Measurements from ENCODE around the gene ZG16.
"Not testable (repeated sequence)": the region's sequence is repeated elsewhere in the genome, so short reads cannot be mapped to it uniquely, and the experiment has no call there.

The ZG16 gene

GRCh38 chr16:29777576-29778350, at the start of gene ZG16:
ZG16 (plus strand) TSS chr16:29778256; CDS start chr16:29779267, 1,011 bp downstream.
- no peak for DNase-seq (ENCODE audit: low spot score)

DNA sequence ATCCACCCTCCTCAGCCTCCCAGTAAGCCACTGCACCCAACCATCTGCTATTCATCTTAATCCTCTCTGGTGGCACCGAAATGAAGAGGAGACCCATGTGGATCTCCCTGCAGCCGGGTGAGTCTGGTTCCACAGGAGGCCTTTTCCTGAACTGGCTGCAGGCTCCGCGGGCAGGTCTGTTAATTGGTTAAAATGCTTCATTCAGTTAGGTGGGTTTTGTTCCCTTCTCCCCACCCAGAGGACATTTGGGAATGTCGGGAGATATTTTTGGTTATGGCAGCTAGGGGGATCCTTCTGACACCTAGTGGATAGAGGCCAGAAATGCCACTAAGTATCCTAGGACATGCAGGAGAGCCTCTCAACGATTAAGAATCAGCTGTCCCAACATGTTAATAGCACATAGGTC, 48.9 kb upstream of the ZG16 start:
- DNase-seq (ENCODE audit: low spot score), result peak; percentile 62

GRCh38 chr16:29730649-29731048, 47.4 kb upstream of the ZG16 start:
- no peak for DNase-seq (ENCODE audit: low spot score)

GRCh38 chr16:29731768-29732601, 46.1 kb upstream of the ZG16 start:
- DNase-seq (ENCODE audit: low spot score), result not testable (repeated sequence)

DNA sequence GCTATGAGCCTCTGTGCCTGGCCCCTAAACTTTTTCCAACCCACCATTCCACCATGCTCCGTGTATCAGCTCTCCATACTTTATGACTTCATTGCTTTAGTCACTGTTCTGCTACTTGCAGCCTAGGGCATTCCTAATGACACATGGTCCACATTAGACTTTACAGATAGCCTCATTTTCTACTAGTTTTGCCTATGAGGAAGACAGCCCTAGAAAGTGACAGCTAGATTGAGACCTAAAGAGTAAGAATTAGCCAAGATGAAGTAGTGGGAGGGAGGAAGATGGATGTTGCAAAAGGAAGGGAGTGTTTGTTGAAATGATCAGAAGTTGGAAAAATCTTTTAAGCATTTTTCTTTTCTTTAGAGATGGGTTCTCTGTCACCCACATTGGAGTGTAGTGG, 43.3 kb upstream of the ZG16 start:
- DNase-seq (ENCODE audit: low spot score), result no peak

DNA sequence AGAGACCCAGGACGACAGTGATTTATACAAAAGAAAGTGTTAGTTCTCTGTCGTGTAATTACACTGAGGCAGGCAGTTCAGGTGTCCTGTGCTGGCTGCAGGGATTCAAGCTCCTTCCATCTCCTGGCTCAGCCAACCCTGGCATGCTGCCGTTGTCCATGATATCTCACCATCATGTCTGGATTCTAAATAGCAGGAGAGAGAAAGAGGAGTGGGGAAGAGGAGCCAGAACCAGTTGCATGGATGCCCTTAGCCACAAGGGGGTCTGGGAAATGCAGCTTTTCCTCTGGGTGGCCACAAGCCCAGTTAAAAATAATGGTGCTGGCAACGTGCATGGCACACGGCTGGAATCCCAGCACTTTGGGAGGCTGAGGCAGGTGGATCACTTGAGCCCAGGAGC, 41.9 kb upstream of the ZG16 start:
- DNase-seq (ENCODE audit: low spot score), result no peak

DNA sequence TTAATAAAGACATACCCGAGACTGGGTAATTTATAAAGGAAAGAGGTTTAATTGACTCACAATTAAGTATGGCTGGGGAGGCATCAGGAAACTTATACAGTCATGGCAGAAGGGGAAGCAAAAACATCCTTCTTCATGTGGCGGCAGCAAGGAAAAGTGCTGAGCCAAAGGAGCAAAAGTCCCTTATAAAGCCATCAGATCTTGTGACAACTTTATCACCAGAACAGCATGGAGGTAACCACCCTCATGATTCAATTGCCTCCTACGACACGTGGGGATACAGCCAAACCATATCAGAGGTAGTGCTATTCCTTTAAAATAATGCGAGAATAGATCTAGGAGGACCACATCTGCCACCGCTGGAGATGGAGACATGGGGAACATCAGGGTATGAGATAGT, 41.3 kb upstream of the ZG16 start:
- DNase-seq (ENCODE audit: low spot score), result no peak

GRCh38 chr16:29737713-29738112, 40.3 kb upstream of the ZG16 start:
- no peak for DNase-seq (ENCODE audit: low spot score)

DNA sequence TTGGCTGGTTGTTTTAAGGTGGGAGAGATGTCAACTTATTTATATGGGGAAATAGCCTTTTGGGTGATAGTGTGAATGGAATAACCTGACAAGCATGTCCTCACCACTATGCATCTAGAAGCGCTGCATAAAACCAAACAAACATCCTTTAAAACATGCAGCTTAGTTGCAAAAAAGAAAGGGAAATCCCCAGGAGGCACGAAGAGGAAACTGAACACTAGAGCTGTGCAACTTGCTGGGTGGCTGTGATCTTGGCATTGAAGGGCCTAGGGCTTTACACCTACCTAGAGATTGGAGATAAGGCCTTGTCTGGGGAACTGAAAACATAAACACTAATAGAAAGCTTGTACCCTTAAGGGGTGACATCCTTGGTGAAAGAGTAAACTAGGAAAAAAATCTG, 39.5 kb upstream of the ZG16 start:
- no peak for DNase-seq (ENCODE audit: low spot score)

DNA sequence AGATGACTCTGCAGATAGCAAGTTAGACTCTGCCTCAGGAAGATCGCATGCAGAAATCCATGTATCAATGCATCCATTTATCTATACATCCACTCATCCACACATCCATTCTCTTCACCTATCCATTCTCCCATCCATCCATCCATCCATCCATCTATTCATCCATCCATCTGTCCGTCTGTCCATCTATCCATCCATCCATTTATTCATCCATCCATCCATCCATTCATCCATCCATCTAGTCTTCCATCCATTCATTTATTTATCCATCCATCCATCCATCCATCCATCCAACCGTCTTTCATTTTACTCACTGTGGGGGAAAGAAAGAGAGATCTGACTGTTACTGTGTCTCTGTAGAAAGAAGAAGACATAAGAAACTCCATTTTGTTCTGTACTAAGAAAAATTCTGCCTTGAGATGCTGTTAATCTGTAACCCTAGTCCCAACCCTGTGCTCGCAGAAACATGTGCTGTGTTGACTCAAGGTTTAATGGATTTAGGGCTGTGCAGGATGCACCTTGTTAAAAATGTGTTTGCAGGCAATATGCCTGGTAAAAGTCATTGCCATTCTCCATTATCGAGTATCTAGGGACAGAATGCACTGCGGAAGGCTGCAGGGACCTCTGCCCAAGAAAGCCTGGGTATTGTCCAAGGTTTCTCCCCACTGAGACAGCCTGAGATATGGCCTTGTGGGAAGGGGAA, 38.0 kb upstream of the ZG16 start:
- not testable (repeated sequence) for DNase-seq (ENCODE audit: low spot score)

DNA sequence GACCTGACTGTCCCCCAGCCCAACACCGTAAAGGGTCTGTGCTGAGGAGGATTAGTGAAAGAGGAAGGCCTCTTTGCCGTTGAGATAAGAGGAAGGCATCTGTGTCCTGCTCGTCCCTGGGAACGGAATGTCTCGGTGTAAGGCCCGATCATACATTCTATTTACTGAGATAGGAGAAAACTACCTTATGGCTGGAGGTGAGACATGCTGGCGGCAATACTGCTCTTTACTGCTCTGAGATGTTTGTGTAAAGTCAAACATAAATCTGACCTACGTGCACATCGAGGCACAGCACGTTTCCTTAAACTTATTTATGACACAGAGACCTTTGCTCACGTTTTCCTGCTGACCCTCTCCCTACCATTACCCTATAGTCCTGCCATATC, 37.4 kb upstream of the ZG16 start:
- DNase-seq (ENCODE audit: low spot score), result not testable (repeated sequence)

DNA sequence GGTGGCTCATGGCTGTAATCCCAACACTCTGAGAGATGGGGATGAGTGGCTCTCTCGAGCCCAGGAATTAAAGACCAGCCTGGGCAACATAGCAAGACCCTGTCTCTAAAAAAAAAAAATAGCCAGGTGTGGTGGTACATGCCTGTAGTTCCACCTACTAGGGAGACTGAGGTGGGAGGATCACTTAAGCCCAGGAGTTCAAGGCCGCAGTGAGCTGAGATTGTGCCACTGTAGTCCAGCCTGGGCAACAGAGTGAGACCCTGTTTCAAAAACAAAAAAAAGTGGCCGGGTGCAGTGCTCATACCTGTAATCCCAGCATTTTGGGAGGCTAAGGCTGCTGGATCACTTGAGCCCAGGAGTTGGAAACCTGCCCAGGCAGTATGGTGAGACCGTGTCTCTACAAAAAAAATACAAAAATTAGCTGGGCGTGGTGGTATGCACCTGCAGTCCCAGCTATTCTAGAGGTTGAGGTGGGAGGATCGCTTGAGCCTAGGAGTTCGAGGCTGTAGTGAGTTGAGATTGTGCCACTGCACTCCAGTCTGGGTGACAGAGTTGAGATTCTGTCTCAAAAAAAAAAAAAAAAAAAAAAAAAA, 35.3 kb upstream of the ZG16 start:
- DNase-seq (ENCODE audit: low spot score), result no peak

- DNase-seq (ENCODE audit: low spot score), result no peak
Observed at GRCh38 chr16:29743475-29743826, 34.6 kb upstream of the ZG16 start.

GRCh38 chr16:29743827-29744531, 34.1 kb upstream of the ZG16 start:
- no peak for DNase-seq (ENCODE audit: low spot score)

DNA sequence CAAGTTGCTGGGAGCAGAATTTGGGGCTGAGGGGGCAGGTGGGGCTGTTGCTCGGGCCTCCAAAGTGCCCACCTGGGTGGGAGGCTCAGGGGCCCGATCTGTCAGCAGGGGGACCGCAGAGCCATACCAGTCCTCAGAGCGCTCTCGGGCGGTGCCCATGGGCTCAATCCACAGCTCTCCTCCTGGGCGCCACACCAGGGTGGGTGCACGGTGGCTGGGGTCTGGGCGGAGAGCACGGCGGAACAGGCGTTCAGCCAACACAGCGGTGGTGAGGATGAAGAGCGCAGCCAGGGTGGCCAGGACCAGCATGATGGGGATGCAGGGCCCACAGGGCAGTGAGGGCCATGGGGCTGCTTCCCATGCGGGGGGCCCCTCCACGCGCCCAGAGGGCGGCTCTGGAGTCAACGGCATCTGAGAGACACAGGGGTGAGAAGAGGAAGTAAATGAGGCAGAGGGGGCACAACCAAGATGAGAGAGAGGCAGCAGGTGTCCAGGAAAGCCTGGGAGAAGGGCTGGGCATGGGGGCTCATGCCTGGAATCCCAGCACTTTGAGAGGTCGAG, 33.4 kb upstream of the ZG16 start:
- DNase-seq (ENCODE audit: low spot score), result no peak

DNA sequence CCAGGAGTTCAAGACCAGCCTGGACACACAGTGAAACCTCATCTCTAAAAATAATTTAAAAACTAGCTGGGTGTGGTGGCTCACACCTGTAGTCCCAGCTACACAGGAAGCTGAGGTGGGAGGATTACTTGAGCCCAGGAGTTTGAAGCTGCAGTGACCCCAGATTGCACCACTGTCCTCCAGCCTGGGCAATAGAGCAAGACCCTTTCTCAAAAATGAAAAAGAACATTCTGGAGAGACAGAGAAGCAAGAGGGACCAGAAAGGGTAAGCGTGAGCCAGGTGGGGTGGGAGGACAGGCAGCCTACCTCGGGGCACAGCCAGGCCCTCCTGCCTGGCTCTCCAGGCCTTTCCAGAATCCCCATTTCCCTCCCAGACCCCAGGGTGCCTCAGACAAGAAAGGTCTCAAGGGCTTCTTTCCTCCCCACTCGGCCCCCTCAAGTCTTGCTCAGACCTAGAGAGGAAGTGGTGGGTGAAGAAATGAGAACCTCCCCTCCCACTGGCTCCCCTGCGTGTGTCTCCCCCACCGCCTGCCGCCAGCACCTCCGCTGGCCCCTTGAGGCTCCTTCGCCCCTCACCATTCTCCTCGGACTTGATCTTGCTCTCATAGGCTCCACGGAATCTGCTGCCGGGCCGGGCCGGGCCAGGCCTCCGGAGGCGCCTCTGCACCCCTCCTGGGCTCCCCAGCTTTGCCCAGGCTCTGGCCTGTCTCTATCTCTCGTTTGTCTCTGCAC, 32.8 kb upstream of the ZG16 start:
- DNase-seq (ENCODE audit: low spot score), result no peak

DNA sequence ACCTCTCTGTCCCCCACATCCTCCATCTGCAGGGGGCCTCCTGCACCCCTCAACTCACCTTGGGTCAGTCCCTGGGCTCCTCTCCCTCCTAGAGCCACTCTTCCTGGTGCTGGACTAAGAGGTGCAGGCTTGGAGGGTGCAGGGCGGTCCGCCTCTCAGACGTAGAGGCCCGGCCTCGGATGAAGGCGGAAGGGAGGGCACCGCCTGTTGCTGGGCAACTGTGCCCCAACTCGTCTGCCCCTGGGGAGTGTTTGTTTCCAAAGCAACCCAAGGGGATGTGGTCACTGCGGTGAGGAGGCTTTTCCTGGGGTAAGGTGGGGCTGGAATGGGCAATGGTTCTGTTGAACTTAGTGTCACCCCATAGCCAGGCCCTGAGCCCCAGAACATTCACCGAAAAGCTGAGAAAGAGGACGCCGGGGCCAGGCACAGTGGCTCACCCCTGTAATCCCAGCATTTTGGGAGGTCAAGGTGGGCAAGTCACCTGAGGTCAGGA, 32.2 kb upstream of the ZG16 start, which contains the start of gene C16orf54:
Gene C16orf54, minus strand, starts transcription at position 138 of the 493 bp plus-strand sequence. CDS start 1,039 bp downstream, outside the sequence.
- DNase-seq (ENCODE audit: low spot score), result no peak

DNA sequence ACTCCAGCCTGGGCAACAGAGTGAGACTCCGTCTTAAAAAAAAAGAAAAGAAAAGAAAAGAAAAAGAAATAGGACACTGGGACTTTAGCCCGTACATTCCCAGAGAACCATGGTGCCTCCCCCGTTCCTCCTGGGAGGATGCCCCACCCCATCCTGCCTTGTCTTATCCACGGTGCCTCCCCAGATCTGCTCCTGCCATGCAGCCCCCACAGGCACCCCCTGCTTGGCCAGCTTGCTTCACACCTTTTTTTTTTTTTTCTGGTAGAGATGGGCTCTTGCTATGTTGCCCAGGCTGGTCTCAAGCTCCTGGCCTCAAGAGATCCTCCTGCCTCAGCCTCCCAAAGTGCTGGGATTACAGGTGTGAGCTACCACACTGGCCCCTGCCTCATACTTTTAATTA, 31.5 kb upstream of the ZG16 start:
- DNase-seq (ENCODE audit: low spot score), result not testable (repeated sequence)

GRCh38 chr16:29747947-29748759, 29.9 kb upstream of the ZG16 start:
- no peak for DNase-seq (ENCODE audit: low spot score)

DNA sequence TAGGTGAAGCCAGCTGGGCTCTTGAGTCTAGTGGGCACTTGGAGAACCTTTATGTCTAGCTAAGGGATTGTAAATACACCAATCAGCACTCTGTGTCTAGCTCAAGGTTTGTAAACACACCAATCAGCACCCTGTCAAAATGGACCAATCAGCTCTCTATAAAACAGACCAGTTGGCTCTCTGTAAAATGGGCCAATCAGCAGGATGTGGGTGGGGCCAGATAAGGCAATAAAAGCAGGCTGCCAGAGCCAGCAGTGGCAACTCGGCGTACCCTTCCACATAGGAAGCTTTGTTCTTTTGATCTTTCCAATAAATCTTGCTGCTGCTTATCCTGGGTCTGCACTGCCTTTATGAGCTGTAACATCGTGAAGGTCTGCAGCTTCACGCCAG, 29.3 kb upstream of the ZG16 start:
- not testable (repeated sequence) for DNase-seq (ENCODE audit: low spot score)

All from hepatic stellate cell (primary cell).